Neuronal stem cell (in vitro differentiated cells): ENCODE measurements around the gene PLA2G2C.
"Not testable (repeated sequence)": the region's sequence is repeated elsewhere in the genome, so short reads cannot be mapped to it uniquely, and the experiment has no call there.

Source experiments
- DNase-seq: peaks from one replicate; pipeline ENCODE4 v3.0.0-alpha.2; 2013; ENCODE audit warnings: low spot score
- H2AFZ ChIP-seq: one replicate; pipeline ENCODE4 v1.6.1; 2013; ENCODE audit warnings: mild to moderate bottlenecking, low read length, inconsistent platforms
- H2AK5ac ChIP-seq: 2 replicates; pipeline ENCODE4 v1.6.1; 2013; ENCODE audit warnings: low read depth, mild to moderate bottlenecking, inconsistent platforms, low read length, moderate library complexity, mixed read lengths
- H2BK120ac ChIP-seq: 2 replicates; pipeline ENCODE4 v1.6.1; 2013; ENCODE audit warnings: low read depth, mild to moderate bottlenecking, inconsistent platforms, low read length, moderate library complexity, mixed read lengths
- H2BK12ac ChIP-seq: one replicate; pipeline ENCODE4 v1.6.1; 2013; ENCODE audit warnings: low read length, inconsistent platforms
- H2BK15ac ChIP-seq: 2 replicates; pipeline ENCODE4 v1.6.1; 2013; ENCODE audit warnings: mild to moderate bottlenecking, low read length, inconsistent platforms, mixed read lengths
- H2BK5ac ChIP-seq: one replicate; pipeline ENCODE4 v1.6.1; 2013; ENCODE audit warnings: inconsistent platforms, mild to moderate bottlenecking, low read length, moderate library complexity
- H3K14ac ChIP-seq: one replicate; pipeline ENCODE4 v1.6.1; 2013; ENCODE audit warnings: low read length, inconsistent platforms
- H3K18ac ChIP-seq: 2 replicates; pipeline ENCODE4 v1.6.1; 2013; ENCODE audit warnings: low read length, inconsistent platforms
- H3K23ac ChIP-seq: 2 replicates; pipeline ENCODE4 v1.6.1; 2013; ENCODE audit warnings: low read depth, mild to moderate bottlenecking, mixed read lengths, low read length, inconsistent platforms; ENCODE audit not compliant: poor library complexity
- H3K27ac ChIP-seq: replicated peaks from 3 replicates; pipeline ENCODE4 v1.5.1; 2013; ENCODE audit warnings: low read length, inconsistent platforms
- H3K27me3 ChIP-seq, 3 experiments: 2 replicates each; pipeline ENCODE4 v1.6.1; 2013; ENCODE audit warnings: low read length in 3 of 3, mild to moderate bottlenecking in 2 of 3, inconsistent platforms in 1 of 3, low read depth in 1 of 3, mixed read lengths in 1 of 3, moderate library complexity in 1 of 3; ENCODE audit not compliant: control insufficient read depth in 3 of 3, insufficient read depth in 3 of 3
- H3K36me3 ChIP-seq, 2 donors: replicated peaks in 1 of 2; 2 replicates each; pipeline ENCODE4 v1.6.1; 2013; ENCODE audit warnings: low read length in 2 of 2; ENCODE audit not compliant: control insufficient read depth in 2 of 2, insufficient read depth in 2 of 2
- H3K4ac ChIP-seq: 2 replicates; pipeline ENCODE4 v1.6.1; 2013; ENCODE audit warnings: inconsistent platforms, mild to moderate bottlenecking, low read length, moderate library complexity
- H3K4me1 ChIP-seq, 2 donors: 1 replicate in 1 of 2; 2 replicates in 1 of 2; pipeline ENCODE4 v1.6.1; 2013; ENCODE audit warnings: low read length in 2 of 2, low read depth in 1 of 2; ENCODE audit not compliant: control insufficient read depth in 2 of 2, insufficient read depth in 1 of 2
- H3K4me2 ChIP-seq: one replicate; pipeline ENCODE4 v1.6.1; 2013; ENCODE audit warnings: mild to moderate bottlenecking, low read length, inconsistent platforms; ENCODE audit not compliant: insufficient read depth, poor library complexity, severe bottlenecking
- H3K4me3 ChIP-seq, 2 donors: 2 replicates each; pipeline ENCODE4 v1.5.1; 2013; ENCODE audit warnings: low read length in 2 of 2, mild to moderate bottlenecking in 2 of 2, inconsistent platforms in 1 of 2, moderate library complexity in 1 of 2
- H3K79me1 ChIP-seq: one replicate; pipeline ENCODE4 v1.6.1; 2013; ENCODE audit warnings: low read depth, mild to moderate bottlenecking, inconsistent platforms, low read length, moderate library complexity
- H3K9ac ChIP-seq: one replicate; pipeline ENCODE4 v1.6.1; 2013; ENCODE audit warnings: mild to moderate bottlenecking, low read depth, low read length, inconsistent platforms; ENCODE audit not compliant: poor library complexity
- H3K9me3 ChIP-seq, 2 donors: replicated peaks in 1 of 2; 2 replicates each; pipeline versions ENCODE3 to v1.6.1; 2013; ENCODE audit warnings: low read length in 2 of 2, mild to moderate bottlenecking in 2 of 2, inconsistent platforms in 1 of 2, low read depth in 1 of 2, mixed read lengths in 1 of 2, moderate library complexity in 1 of 2; ENCODE audit not compliant: control insufficient read depth in 2 of 2, insufficient read depth in 1 of 2
- H4K8ac ChIP-seq: one replicate; pipeline ENCODE4 v1.6.1; 2013; ENCODE audit warnings: low read depth, mild to moderate bottlenecking, inconsistent platforms, low read length, moderate library complexity
- H4K91ac ChIP-seq: one replicate; pipeline ENCODE4 v1.6.1; 2013; ENCODE audit warnings: low read length, low read depth, mild to moderate bottlenecking, inconsistent platforms; ENCODE audit not compliant: poor library complexity
- WGBS, 2 donors: extraction: QIAGEN DNeasy Blood & Tissue Kit; methylation state at CpG; one replicate each; pipeline ENCODE4 v1.1.7; 2013; ENCODE audit warnings: missing lambda C conversion rate in 2 of 2, mixed read lengths in 1 of 2; ENCODE audit not compliant: insufficient read length in 2 of 2, insufficient replicate concordance in 1 of 2; ENCODE audit errors: extremely low coverage in 2 of 2; 5-methylcytosine and 5-hydroxymethylcytosine counted together

PLA2G2C gene

DNA sequence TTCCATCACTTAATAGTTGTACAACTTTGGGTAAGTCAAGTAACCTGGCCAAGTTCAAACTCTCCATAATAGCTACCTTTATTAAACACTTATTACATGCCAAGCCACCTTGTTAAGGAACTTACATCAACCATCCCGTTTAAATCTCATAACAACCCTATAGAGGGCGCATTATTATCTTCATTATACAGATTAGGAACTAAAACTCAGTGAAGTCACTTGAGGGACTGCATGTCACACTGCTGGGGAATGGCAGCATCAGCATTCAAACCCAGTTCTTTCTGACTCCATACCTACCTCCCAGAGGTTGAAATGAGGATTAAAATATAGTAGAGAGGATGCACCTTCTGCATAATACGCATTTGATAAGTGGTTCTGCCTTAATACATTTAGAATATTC lies 47.1 kb upstream of the PLA2G2C start:
- no peak overlapping the region for H2AK5ac ChIP-seq
- H3K4ac ChIP-seq, result no peak overlapping the region
- H3K27me3 ChIP-seq, result peaks cover 0 to 16% (median 0%) of the 10 kb centered on the region in 3 experiments
- no peaks in the 10 kb centered on the region for H3K79me1 ChIP-seq
- no peak for DNase-seq
- H4K8ac ChIP-seq, result no peak overlapping the region
- H2BK120ac ChIP-seq, result no peak overlapping the region
- no peaks in the 10 kb centered on the region for H3K9me3 ChIP-seq
- no peak overlapping the region for H3K9ac ChIP-seq
- no peak overlapping the region for H2BK15ac ChIP-seq
- no peak overlapping the region for H2BK12ac ChIP-seq
- H3K14ac ChIP-seq, result no peak overlapping the region
- no peak overlapping the region for H2BK5ac ChIP-seq
- H3K4me1 ChIP-seq, result peaks cover 0 to 6% of the 10 kb centered on the region in 2 donors
- no peak overlapping the region for H2AFZ ChIP-seq
- H3K23ac ChIP-seq, result no peak overlapping the region
- no peak overlapping the region for H3K27ac ChIP-seq
- no peaks in the 10 kb centered on the region for H3K36me3 ChIP-seq
- no CpG with 5 or more reads among the region's 3 CpGs for WGBS, 2 donors
- H4K91ac ChIP-seq, result no peak overlapping the region
- no peak overlapping the region for H3K18ac ChIP-seq
- no peak overlapping the region for H3K4me2 ChIP-seq
- no peak overlapping the region for H3K4me3 ChIP-seq

DNA sequence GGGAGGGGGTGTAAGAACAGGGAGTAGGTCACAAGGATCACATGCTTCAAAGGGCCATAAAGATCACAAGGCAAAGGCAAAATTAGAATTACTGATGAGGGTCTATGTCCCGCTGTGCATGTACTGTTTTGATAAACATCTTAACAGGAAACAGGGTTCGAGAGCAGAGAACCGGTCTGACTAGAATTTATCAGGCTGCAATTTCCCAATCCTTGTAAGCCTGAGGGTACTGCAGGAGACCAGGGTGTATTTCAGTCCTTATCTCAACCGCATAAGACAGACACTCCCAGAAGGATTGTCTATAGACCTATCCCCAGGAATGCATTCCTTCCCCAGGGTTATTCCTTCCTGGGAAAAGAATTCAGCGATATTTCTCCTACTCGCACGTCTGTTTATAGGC lies 46.2 kb upstream of the PLA2G2C start:
- no CpG with 5 or more reads among the region's 7 CpGs for WGBS, 2 donors

DNA sequence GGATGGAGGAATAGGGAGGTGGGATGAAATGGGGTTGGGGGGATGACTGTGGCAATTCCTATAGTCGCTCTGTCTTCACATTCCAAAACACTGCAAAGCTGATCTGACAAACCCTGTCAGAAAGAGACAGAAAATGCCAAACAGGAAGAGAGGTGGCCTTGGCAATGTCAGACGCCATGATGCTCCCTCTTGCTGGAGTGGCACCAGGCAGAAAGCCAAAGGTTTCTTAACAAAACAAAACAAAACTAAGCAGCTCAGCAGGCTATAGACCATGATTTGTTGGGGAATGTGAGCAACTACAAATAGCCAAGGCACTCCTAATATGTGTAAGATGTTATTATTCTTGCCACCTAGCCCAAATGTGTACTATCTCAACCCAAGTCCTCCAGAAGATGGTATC lies 42.9 kb upstream of the PLA2G2C start:
- Histone ChIP-seq H3K36me3 (no peaks in the 10 kb centered on the region), H3K18ac (no peak overlapping the region), H3K4me3 (no peak overlapping the region), H3K27me3 (peaks cover 0 to 23% (median 0%) of the 10 kb centered on the region in 3 experiments), H3K4ac (no peak overlapping the region), H2AK5ac (no peak overlapping the region), H3K4me1 (peaks cover 0 to 3% of the 10 kb centered on the region in 2 donors), H4K8ac (no peak overlapping the region), H3K79me1 (no peaks in the 10 kb centered on the region), H2BK120ac (no peak overlapping the region), H4K91ac (no peak overlapping the region), H2BK12ac (no peak overlapping the region), H3K4me2 (no peak overlapping the region), H2BK15ac (no peak overlapping the region), H2AFZ (no peak overlapping the region), H2BK5ac (no peak overlapping the region), H3K9ac (no peak overlapping the region), H3K14ac (no peak overlapping the region), H3K23ac (no peak overlapping the region), H3K9me3 (no peaks in the 10 kb centered on the region), H3K27ac (no peak overlapping the region)
- no peak for DNase-seq
- no CpG with 5 or more reads among the region's 2 CpGs for WGBS, 2 donors

More for the DNA sequence above, 46.2 kb upstream of the PLA2G2C start:
- H3K4me1 ChIP-seq, H2BK12ac ChIP-seq, H3K23ac ChIP-seq, H4K91ac ChIP-seq, H2BK5ac ChIP-seq, H2AFZ ChIP-seq, H3K27ac ChIP-seq, H2BK120ac ChIP-seq, H2BK15ac ChIP-seq, H3K18ac ChIP-seq, H3K79me1 ChIP-seq, H3K14ac ChIP-seq, H3K4ac ChIP-seq, H3K4me3 ChIP-seq, H3K9me3 ChIP-seq, H3K4me2 ChIP-seq, H2AK5ac ChIP-seq, H3K9ac ChIP-seq, H4K8ac ChIP-seq, H3K36me3 ChIP-seq, DNase-seq: not testable (repeated sequence)
- peaks cover 0 to 17% (median 0%) of the 10 kb centered on the region in 3 experiments for H3K27me3 ChIP-seq

DNA sequence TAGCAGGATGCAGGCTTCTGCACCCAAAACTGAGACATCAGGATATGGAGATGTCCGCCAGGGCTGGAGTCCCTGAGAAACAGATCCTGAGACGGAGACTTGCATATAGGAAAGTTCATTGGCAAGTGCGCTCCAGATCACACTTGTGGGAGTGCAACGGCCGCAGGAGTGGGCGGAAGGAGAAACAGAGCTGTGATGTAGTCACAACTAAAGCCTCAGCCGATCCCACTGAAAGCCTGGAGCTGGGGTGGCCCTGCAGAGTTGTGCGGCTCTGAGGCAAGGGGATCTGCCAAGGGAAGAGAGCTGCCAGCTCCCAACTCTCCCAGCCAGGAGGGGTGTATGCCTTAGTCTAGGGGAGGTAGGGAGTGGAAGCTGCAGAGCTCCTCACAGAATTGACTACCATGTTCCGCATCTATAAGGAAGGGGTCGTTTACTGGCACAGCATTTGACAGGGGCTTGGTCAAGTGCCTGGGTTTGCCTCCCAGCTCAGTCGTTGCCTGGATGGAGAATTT lies 42.1 kb upstream of the PLA2G2C start:
- Histone ChIP-seq H3K18ac (no peak overlapping the region), H3K4me2 (no peak overlapping the region), H3K27me3 (peaks cover 0 to 23% (median 4%) of the 10 kb centered on the region in 3 experiments), H3K9me3 (no peaks in the 10 kb centered on the region), H2AK5ac (no peak overlapping the region), H4K8ac (no peak overlapping the region), H2BK120ac (no peak overlapping the region), H3K79me1 (no peaks in the 10 kb centered on the region), H2BK15ac (no peak overlapping the region), H3K4me3 (no peak overlapping the region), H3K14ac (no peak overlapping the region), H3K4ac (no peak overlapping the region), H3K9ac (no peak overlapping the region), H2BK5ac (no peak overlapping the region), H3K27ac (no peak overlapping the region), H3K4me1 (peaks cover 0 to 1% of the 10 kb centered on the region in 2 donors), H3K36me3 (no peaks in the 10 kb centered on the region), H2AFZ (no peak overlapping the region), H2BK12ac (no peak overlapping the region), H4K91ac (no peak overlapping the region), H3K23ac (no peak overlapping the region)
- no CpG with 5 or more reads among the region's 11 CpGs for WGBS, 2 donors
- no peak for DNase-seq
